ENCODE results near the gene TPBG. TPM values are rescaled to one million over a fixed set of nuclear protein-coding genes. Genes with fewer than 3 reads are reported as not detected.

TPBG gene
- total and polyA plus RNA-seq, 2 of the 4 experiments (the other 2 are of a cell fraction) = 19.7 to 71.7 TPM

DNA sequence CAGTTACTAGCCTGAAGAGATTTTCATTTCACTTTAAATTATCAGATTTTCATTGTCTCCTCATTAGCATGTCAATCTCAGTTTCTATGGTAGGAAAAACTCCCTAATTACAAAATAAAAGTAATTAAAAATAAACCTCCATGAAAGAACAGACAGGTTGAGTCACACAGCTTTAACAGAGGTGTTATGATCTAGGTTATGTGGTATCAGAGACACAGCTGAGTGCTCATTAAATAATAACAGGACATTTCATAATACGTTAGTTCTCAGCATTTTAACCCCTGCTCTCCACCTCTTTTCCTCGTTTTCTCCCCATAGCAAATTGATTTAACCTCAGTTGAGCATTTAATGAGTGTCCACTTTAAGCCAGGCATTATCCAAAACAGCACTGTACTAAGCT, 21.9 kb downstream of the TPBG start:
- H2BK5ac ChIP-seq (ENCODE audit: low read depth, low read length, poor library complexity, severe bottlenecking) = no peak overlapping the region
- no peak overlapping the region for H2BK120ac ChIP-seq (ENCODE audit: low read depth, low read length)
- BruUV-seq (replicated peaks) = no TSS peak
- peak overlapping the region; percentile 51; the same call in 1 of the 2 replicates for H3K18ac ChIP-seq (ENCODE audit: low read depth, low read length)
- H4K20me1 ChIP-seq (ENCODE audit: insufficient read depth, low read length) = no peaks in the 10 kb centered on the region
- H2BK15ac ChIP-seq (ENCODE audit: low read depth, low read length) = 0 out of 3 replicates have a peak overlapping the region, but pooled peaks have one; percentile 5
- H3K23ac ChIP-seq (ENCODE audit: low read depth, low read length) = no peak overlapping the region
- no peak for TF ChIP-seq RCOR1 (IDR thresholded peaks at IDR 0.05; ENCODE audit: insufficient replicate concordance, low read length)
- TF ChIP-seq RAD21 (IDR thresholded peaks at IDR 0.05; ENCODE audit: low read length) = no peak
- no peak for TF ChIP-seq NFE2L2 (IDR thresholded peaks at IDR 0.05; ENCODE audit: low read depth, low read length)
- TF ChIP-seq FOS (IDR thresholded peaks at IDR 0.05; ENCODE audit: low read depth, low read length) = no peak
- no peak for TF ChIP-seq RFX5 (IDR thresholded peaks at IDR 0.05; ENCODE audit: low read depth, low read length)
- TF ChIP-seq CHD1 (IDR thresholded peaks at IDR 0.05; ENCODE audit: low read depth, low read length) = no peak
- no peak for TF ChIP-seq CTCF (conservative IDR thresholded peaks at IDR 0.05; ENCODE audit: low read depth, low read length)
- no peak for TF ChIP-seq MXI1 (IDR thresholded peaks at IDR 0.05; ENCODE audit: borderline replicate concordance, low read depth, low read length)
- no peak for TF ChIP-seq ELK1 (IDR thresholded peaks at IDR 0.05; ENCODE audit: borderline replicate concordance, low read depth, low read length)
- no peak for TF ChIP-seq POLR2A (IDR thresholded peaks at IDR 0.05; ENCODE audit: low read depth, low read length)
- TF ChIP-seq SMC3 (IDR thresholded peaks at IDR 0.05; ENCODE audit: low read depth, low read length) = no peak
- no peak overlapping the region for H2BK20ac ChIP-seq (ENCODE audit: low read depth, low read length)
- H2AK5ac ChIP-seq (ENCODE audit: low read depth, low read length) = no peak overlapping the region
- no peak overlapping the region for H4K8ac ChIP-seq (ENCODE audit: low read depth in 2 of 2, low read length in 2 of 2)
- H3K9me1 ChIP-seq (ENCODE audit: insufficient read depth, low read length) = no peaks in the 10 kb centered on the region
- no peak overlapping the region for H3K9ac ChIP-seq (ENCODE audit: low read depth, low read length)
- H2AK9ac ChIP-seq (replicated peaks; ENCODE audit: low read depth, low read length, poor library complexity) = no peak overlapping the region
- POLR2A ChIA-PET (ENCODE audit: unreplicated experiment) = no interaction called here
- H3K4ac ChIP-seq (ENCODE audit: low read depth, low read length) = no peak overlapping the region
- no peaks in the 10 kb centered on the region for H3K36me3 ChIP-seq (ENCODE audit: control insufficient read depth, insufficient read depth, low read length)
- no peaks in the 10 kb centered on the region for H3K27me3 ChIP-seq (ENCODE audit: control insufficient read depth, insufficient read depth, low read length)
- 94% methylated on average over 2 of the region's 2 CpGs; no CpG with 5 or more reads in 1 of the 2 experiments for WGBS, 2 experiments (ENCODE audit: extremely low coverage in 2 of 2, insufficient read length in 1 of 2)
- H3K4me3 ChIP-seq (ENCODE audit: insufficient read depth, low read depth, low read length) = no peak overlapping the region
- peaks cover 4% of the 10 kb centered on the region; the same call in 1 of the 2 replicates for H3K4me1 ChIP-seq (ENCODE audit: control insufficient read depth, insufficient read depth, low read length)
- intact Hi-C loops (cut with micrococcal nuclease) (no loop called here), in situ Hi-C loops (cut with MboI; ENCODE audit: low sequenced_read_pairs) (no loop called here), dilution Hi-C loops (cut with HindIII; ENCODE audit: low sequenced_read_pairs, unreplicated experiment) (no loop called here)
- no peak for ATAC-seq (ENCODE audit: low read depth)
- no peak overlapping the region for H3K27ac ChIP-seq (ENCODE audit: insufficient read depth, low read length)
- no peaks in the 10 kb centered on the region for H3K9me3 ChIP-seq (ENCODE audit: control insufficient read depth, insufficient read depth, low read length)
- H3K56ac ChIP-seq (ENCODE audit: extremely low read depth, insufficient read depth, low read length) = no peak overlapping the region
- CTCF ChIA-PET = no interaction called here
- DNase-seq = no peak
- H4K5ac ChIP-seq (ENCODE audit: low read depth, low read length) = no peak overlapping the region
- no peak overlapping the region for H3K14ac ChIP-seq (replicated peaks; ENCODE audit: low read depth, low read length)
- H4K91ac ChIP-seq (ENCODE audit: insufficient read depth, low read depth, low read length) = no peak overlapping the region
- no peak overlapping the region for H3K4me2 ChIP-seq (ENCODE audit: low read depth, low read length)
- H3K79me1 ChIP-seq (ENCODE audit: low read depth in 1 of 2, low read length in 2 of 2) = peaks cover 3 to 10% of the 10 kb centered on the region in 2 experiments; a peak in 2 of 4 replicates
- no peak overlapping the region for H2AFZ ChIP-seq (replicated peaks; ENCODE audit: low read length, poor library complexity)
